CD14-positive monocyte (primary cell): ENCODE measurements around the gene CYTL1. TPM values are rescaled to one million over a fixed set of nuclear protein-coding genes. Genes with fewer than 3 reads are reported as not detected.
A peak's percentile ranks its signal among the peaks of the same experiment; 100 is the strongest.

Experiments
- DNase-seq, 3 donors: peaks; one replicate each; pipeline ENCODE4 v3.0.0-alpha.2; 2011 to 2022
- H2AFZ ChIP-seq: 2 replicates; pipeline ENCODE4 v1.6.0; 2012; ENCODE audit warnings: mild to moderate bottlenecking, low read depth, low read length, inconsistent platforms; ENCODE audit not compliant: insufficient read depth, poor library complexity, severe bottlenecking
- H3K27ac ChIP-seq, 2 donors: 1 replicate in 1 of 2; 2 replicates in 1 of 2; pipeline ENCODE4 v1.5.1; 2012 to 2013; ENCODE audit warnings: low read length in 2 of 2, control low read depth in 1 of 2, inconsistent platforms in 1 of 2, low read depth in 1 of 2, mild to moderate bottlenecking in 1 of 2
- H3K27me3 ChIP-seq, 2 donors: one replicate each; pipeline versions ENCODE4 v1.6.0 to v1.6.1; 2011 to 2013; ENCODE audit warnings: low read length in 2 of 2; ENCODE audit not compliant: control insufficient read depth in 2 of 2, insufficient read depth in 2 of 2
- H3K36me3 ChIP-seq, 2 donors: replicated peaks in 1 of 2; 1 replicate in 1 of 2; 2 replicates in 1 of 2; pipeline versions ENCODE4 v1.5.1 to v1.6.1; 2012 to 2013; ENCODE audit warnings: low read length in 2 of 2, control low read depth in 1 of 2, inconsistent platforms in 1 of 2, mild to moderate bottlenecking in 1 of 2; ENCODE audit not compliant: insufficient read depth in 2 of 2, control insufficient read depth in 1 of 2
- H3K4me1 ChIP-seq, 2 donors: 1 replicate in 1 of 2; 2 replicates in 1 of 2; pipeline versions ENCODE4 v1.5.1 to v1.6.1; 2012 to 2013; ENCODE audit warnings: low read length in 2 of 2, control low read depth in 1 of 2, inconsistent platforms in 1 of 2, mild to moderate bottlenecking in 1 of 2, moderate library complexity in 1 of 2; ENCODE audit not compliant: insufficient read depth in 2 of 2, control insufficient read depth in 1 of 2
- H3K4me2 ChIP-seq: replicated peaks from 2 replicates; pipeline ENCODE3; 2012; ENCODE audit warnings: low read length, moderate library complexity, mild to moderate bottlenecking; ENCODE audit not compliant: poor library complexity, severe bottlenecking; ENCODE audit errors: extremely low read depth
- H3K4me3 ChIP-seq, 3 experiments: fragments of 200-600 bp in 1 of 3; sonication (generic) in 1 of 3; replicated peaks in 1 of 3; 1 replicate in 2 of 3; 2 replicates in 1 of 3; pipeline ENCODE4 v1.5.1; 2011 to 2013; ENCODE audit warnings: low read length in 3 of 3, mild to moderate bottlenecking in 3 of 3, control low read depth in 2 of 3, low read depth in 2 of 3, inconsistent platforms in 1 of 3, moderate library complexity in 1 of 3
- H3K79me2 ChIP-seq: 2 replicates; pipeline ENCODE4 v1.6.0; 2012; ENCODE audit warnings: mild to moderate bottlenecking, control low read depth, inconsistent platforms, low read length, moderate library complexity; ENCODE audit not compliant: insufficient read depth
- H3K9ac ChIP-seq: 2 replicates; pipeline ENCODE4 v1.6.0; 2017; ENCODE audit warnings: low read length, mild to moderate bottlenecking; ENCODE audit not compliant: insufficient read depth, poor library complexity, severe bottlenecking
- H3K9me3 ChIP-seq, 2 donors: replicated peaks in 1 of 2; 1 replicate in 1 of 2; 2 replicates in 1 of 2; pipeline versions ENCODE4 v1.5.1 to v1.6.1; 2012 to 2013; ENCODE audit warnings: low read length in 2 of 2, control low read depth in 1 of 2; ENCODE audit not compliant: control insufficient read depth in 1 of 2, insufficient read depth in 1 of 2
- H4K20me1 ChIP-seq: 2 replicates; pipeline ENCODE4 v1.6.0; 2012; ENCODE audit warnings: mild to moderate bottlenecking, low read length, control low read depth, moderate library complexity; ENCODE audit not compliant: insufficient read depth
- H3K27ac Mint-ChIP-seq, 7 donors: one replicate each; pipeline ENCODE4 v1.8.0; 2020; ENCODE audit warnings: mild to moderate bottlenecking in 7 of 7, mixed read lengths in 7 of 7, moderate library complexity in 6 of 7, inconsistent platforms in 2 of 7
- H3K27me3 Mint-ChIP-seq, 3 donors: one replicate each; pipeline ENCODE4 v1.8.0; 2021 to 2022; ENCODE audit warnings: low read depth in 3 of 3, mild to moderate bottlenecking in 3 of 3, mixed read lengths in 3 of 3, moderate library complexity in 3 of 3, inconsistent platforms in 1 of 3
- H3K36me3 Mint-ChIP-seq, 2 donors: one replicate each; pipeline ENCODE4 v1.8.0; 2020; ENCODE audit warnings: mixed read lengths in 2 of 2, inconsistent platforms in 1 of 2, mild to moderate bottlenecking in 1 of 2
- H3K4me1 Mint-ChIP-seq: one replicate; pipeline ENCODE4 v1.8.0; 2020; ENCODE audit warnings: mild to moderate bottlenecking, mixed read lengths
- H3K4me3 Mint-ChIP-seq, 2 donors: one replicate each; pipeline ENCODE4 v1.8.0; 2020; ENCODE audit warnings: mild to moderate bottlenecking in 2 of 2, mixed read lengths in 2 of 2, moderate library complexity in 1 of 2
- H3K9me3 Mint-ChIP-seq, 7 donors: one replicate each; pipeline ENCODE4 v1.8.0; 2020 to 2022; ENCODE audit warnings: mixed read lengths in 7 of 7, mild to moderate bottlenecking in 6 of 7, moderate library complexity in 6 of 7, inconsistent platforms in 2 of 7
- CTCF ChIP-seq: fragments of 200-600 bp; IDR thresholded peaks from one replicate; pipeline ENCODE4 v1.8.0; 2022; ENCODE audit warnings: antibody characterized with exemption, mild to moderate bottlenecking
- WGBS: methylation state at CpG from one replicate; pipeline ENCODE4 v1.1.5; 2013; ENCODE audit warnings: missing lambda C conversion rate; ENCODE audit not compliant: insufficient coverage; 5-methylcytosine and 5-hydroxymethylcytosine counted together
- intact Hi-C, 2 donors: fragments of 100-400 bp; cut with micrococcal nuclease; formaldehyde crosslinking; loops; one replicate each; pipeline versions ENCODE4 v1.15.0 to v1.15.1; 2023
- polyA plus RNA-seq, 3 donors: library from polyadenylated mRNA; depleted of rRNA in 1 of 3; unstranded in 2 of 3; stranded (reverse) in 1 of 3; fragments of 300-500 nt in 2 of 3; fragments of >200 nt in 1 of 3; fragmentation: Illumina TruSeq in 2 of 3; gene quantifications; 1 replicate in 2 of 3; 2 replicates in 1 of 3; pipeline ENCODE4 v1.2.3, GENCODE V29; 2012 to 2021

The CYTL1 gene
- polyA plus RNA-seq, 3 donors = 0.32 to 0.56 TPM; not detected in 1

- no peak overlapping the region for H2AFZ ChIP-seq
- no peak for DNase-seq
- 100% methylated on average over 1 of the region's 5 CpGs for WGBS
- Mint-ChIP-seq H3K9me3 (peaks cover 0 to 2% (median 0%) of the 10 kb centered on the region in 7 donors), H3K36me3 (peaks cover 0 to 3% of the 10 kb centered on the region in 2 donors), H3K27ac (no peak overlapping the region), H3K4me1 (peaks cover 27% of the 10 kb centered on the region), H3K4me3 (no peak overlapping the region), H3K27me3 (peaks cover 1 to 7% (median 7%) of the 10 kb centered on the region in 3 donors)
- peaks cover 0 to 9% of the 10 kb centered on the region in 2 donors for H3K27me3 ChIP-seq
- no peak overlapping the region for H3K9ac ChIP-seq
- TF ChIP-seq CTCF = no peak
- no peaks in the 10 kb centered on the region for H4K20me1 ChIP-seq
- no peaks in the 10 kb centered on the region for H3K36me3 ChIP-seq
- no peaks in the 10 kb centered on the region for H3K79me2 ChIP-seq
- no peak overlapping the region for H3K4me2 ChIP-seq
- H3K9me3 ChIP-seq = no peaks in the 10 kb centered on the region
- H3K27ac ChIP-seq = no peak overlapping the region
- H3K4me1 ChIP-seq = peaks cover 17 to 25% of the 10 kb centered on the region in 2 donors
- intact Hi-C loops = loop anchor here in 1 of 2 donors (5.0 kb wide), 1 partner anchor 88 kb away; no protein-coding TSS in a partner anchor
- H3K4me3 ChIP-seq = no peak overlapping the region
Measured at GRCh38 chr4:5054532-5054931, 35.3 kb upstream of the CYTL1 start.

- Mint-ChIP-seq H3K36me3 (no peaks in the 10 kb centered on the region), H3K27ac (no peak overlapping the region), H3K4me3 (peak overlapping the region in 1 of 2 donors; percentile 99), H3K9me3 (peaks cover 0 to 2% (median 0%) of the 10 kb centered on the region in 7 donors), H3K27me3 (peaks cover 3 to 7% (median 7%) of the 10 kb centered on the region in 3 donors), H3K4me1 (peaks cover 29% of the 10 kb centered on the region)
- Histone ChIP-seq H3K27ac (no peak overlapping the region), H3K9ac (peak overlapping the region; percentile 8), H3K4me1 (peaks cover 18 to 25% of the 10 kb centered on the region in 2 donors), H3K4me3 (peak overlapping the region in 1 of 3 experiments; percentile 85), H3K79me2 (no peaks in the 10 kb centered on the region), H4K20me1 (no peaks in the 10 kb centered on the region), H2AFZ (no peak overlapping the region), H3K27me3 (peaks cover 0 to 9% of the 10 kb centered on the region in 2 donors), H3K4me2 (no peak overlapping the region), H3K36me3 (no peaks in the 10 kb centered on the region), H3K9me3 (no peaks in the 10 kb centered on the region)
- 69% methylated on average over 6 of the region's 6 CpGs for WGBS
- intact Hi-C loops = loop anchor here in 1 of 2 donors (5.0 kb wide), 1 partner anchor 89 kb away; no protein-coding TSS in a partner anchor
- no peak for TF ChIP-seq CTCF
- DNase-seq = no peak
Measured at GRCh38 chr4:5052726-5053425, 33.6 kb upstream of the CYTL1 start.
